Astrocyte of the cerebellum (primary cell): ENCODE data around the gene MN1.

Experiments used
- DNase-seq: peaks from one replicate; pipeline ENCODE4 v3.0.0-alpha.2; 2011; ENCODE audit warnings: low read depth
- H3K4me3 ChIP-seq: 2 replicates; pipeline ENCODE4 v1.5.1; 2011; ENCODE audit warnings: mild to moderate bottlenecking, low read depth, low read length, moderate library complexity
- in situ Hi-C: cut with HindIII; loops from 2 replicates; pipeline ENCODE4 v1.10.0; 2017; ENCODE audit warnings: low sequenced_read_pairs
- TF ChIP-seq, protein P1 (sequence below): IDR thresholded peaks from 2 replicates; pipeline ENCODE4 v1.5.1; 2012; ENCODE audit warnings: low read length, low read depth, moderate library complexity, mild to moderate bottlenecking; ENCODE audit errors: missing control alignments

Gene MN1

DNA sequence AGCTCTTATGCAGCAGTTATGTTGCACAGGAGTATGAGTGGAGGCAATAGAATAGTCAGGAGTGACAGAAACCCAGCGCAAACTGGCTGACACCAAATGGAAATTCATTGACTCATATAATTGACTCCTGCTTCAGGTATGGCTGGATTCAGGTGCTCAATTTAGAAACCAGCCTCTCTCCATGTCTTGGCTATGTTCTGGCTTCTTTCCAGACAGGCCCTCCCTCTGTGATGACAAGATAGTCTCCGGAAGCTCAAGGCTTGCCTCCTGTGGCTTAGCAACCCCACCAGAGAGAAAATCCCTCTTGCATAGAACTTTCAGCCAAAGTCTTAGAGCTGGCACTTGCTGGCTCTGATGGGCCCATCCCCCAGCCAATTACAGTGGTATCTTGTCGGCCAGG, 28.1 kb upstream of the MN1 start:
- no peak overlapping the region for H3K4me3 ChIP-seq
- TF ChIP-seq, protein P1, sequence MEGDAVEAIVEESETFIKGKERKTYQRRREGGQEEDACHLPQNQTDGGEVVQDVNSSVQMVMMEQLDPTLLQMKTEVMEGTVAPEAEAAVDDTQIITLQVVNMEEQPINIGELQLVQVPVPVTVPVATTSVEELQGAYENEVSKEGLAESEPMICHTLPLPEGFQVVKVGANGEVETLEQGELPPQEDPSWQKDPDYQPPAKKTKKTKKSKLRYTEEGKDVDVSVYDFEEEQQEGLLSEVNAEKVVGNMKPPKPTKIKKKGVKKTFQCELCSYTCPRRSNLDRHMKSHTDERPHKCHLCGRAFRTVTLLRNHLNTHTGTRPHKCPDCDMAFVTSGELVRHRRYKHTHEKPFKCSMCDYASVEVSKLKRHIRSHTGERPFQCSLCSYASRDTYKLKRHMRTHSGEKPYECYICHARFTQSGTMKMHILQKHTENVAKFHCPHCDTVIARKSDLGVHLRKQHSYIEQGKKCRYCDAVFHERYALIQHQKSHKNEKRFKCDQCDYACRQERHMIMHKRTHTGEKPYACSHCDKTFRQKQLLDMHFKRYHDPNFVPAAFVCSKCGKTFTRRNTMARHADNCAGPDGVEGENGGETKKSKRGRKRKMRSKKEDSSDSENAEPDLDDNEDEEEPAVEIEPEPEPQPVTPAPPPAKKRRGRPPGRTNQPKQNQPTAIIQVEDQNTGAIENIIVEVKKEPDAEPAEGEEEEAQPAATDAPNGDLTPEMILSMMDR = no peak
- in situ Hi-C loops = no loop called here
- DNase-seq = no peak

DNA sequence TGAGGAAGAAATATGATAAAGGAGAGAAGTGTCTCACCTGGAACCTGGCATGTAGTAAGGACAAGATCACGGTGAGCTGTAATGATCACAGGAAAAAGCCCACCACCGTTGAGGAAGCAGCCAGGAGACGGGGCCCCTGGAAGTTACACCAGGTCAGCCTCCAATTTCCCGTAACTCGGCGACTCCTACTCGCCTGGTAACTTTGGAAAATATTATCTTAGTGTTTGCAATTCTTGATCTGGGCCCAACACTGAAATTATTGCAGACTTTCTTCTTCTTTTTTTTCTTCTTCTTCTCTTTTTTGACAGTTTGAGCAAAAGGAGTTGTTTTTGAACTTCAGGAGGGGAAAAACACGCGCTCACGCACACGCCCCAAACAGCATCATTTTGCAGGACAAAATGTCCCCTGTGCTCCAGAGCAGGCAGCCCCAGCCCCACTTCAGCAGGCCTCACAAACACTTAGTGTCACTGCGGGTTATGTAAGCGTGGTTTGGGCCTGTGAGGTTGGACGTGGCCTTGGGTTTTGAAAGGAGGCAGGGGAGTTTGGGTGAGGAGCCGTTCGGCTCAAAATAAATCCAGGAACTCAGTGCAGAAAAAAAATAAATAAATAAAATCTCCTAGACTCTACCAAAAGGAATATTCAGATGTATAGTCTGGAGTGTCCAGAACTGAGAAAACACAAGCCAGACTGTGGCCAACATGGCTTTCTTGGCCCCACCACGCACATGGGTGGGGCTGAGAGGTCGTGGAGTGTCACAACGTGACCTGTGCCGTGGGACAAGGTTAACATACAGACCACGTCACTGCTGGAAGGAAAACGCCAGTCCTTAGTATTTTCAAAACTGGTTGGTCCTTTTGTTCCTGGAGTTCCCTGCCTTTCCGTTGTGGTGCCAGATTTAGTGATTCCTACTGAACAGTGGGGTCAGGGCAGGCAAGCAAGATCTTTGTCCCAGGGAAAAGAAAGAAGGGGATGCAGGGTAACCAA, 26.3 kb upstream of the MN1 start:
- no peak overlapping the region for H3K4me3 ChIP-seq
- DNase-seq = no peak
- in situ Hi-C loops = no loop called here
- TF ChIP-seq, protein P1 = no peak

DNA sequence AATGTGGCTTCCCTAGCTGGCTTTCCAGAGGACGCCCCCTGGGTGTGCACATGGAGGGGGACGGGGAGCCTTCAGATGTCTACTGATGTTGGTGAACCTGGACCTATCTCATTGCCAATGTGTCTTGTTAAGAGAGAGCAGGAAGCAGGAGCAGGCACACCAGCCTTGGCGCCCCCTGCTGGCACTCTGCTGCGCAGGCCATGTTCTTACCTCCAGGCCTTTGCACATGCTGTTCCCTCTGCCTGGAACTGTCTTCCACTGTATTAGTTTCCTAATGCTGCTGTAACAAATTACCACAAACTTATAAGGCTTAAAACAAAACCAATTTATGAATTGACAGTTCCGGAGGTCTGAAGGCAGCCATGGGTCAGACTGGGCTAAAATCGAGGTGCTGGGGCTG, 23.6 kb upstream of the MN1 start:
- no peak for DNase-seq
- in situ Hi-C loops = no loop called here
- TF ChIP-seq, protein P1 = peak; percentile 28
- H3K4me3 ChIP-seq = no peak overlapping the region

DNA sequence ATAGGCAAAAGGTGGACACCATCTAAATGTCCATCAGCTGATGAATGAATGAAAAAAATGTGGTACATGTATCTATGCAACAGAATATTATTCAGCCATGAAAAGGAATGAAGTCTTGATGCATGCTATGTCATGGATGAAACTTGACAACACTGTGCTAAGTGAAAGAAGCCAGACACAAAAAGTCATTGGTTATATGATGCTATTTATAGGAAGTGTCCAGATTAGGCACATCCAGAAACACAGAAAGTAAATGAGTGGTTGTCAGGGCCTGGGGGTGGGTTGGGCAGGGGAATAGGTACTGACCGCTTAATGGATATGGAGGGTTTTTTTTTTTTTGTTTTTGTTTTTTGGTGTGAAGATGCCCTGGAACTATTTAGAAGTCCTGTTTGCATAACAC, 21.7 kb upstream of the MN1 start:
- TF ChIP-seq, protein P1 = no peak
- no peak overlapping the region for H3K4me3 ChIP-seq
- no peak for DNase-seq
- in situ Hi-C loops = no loop called here

DNA sequence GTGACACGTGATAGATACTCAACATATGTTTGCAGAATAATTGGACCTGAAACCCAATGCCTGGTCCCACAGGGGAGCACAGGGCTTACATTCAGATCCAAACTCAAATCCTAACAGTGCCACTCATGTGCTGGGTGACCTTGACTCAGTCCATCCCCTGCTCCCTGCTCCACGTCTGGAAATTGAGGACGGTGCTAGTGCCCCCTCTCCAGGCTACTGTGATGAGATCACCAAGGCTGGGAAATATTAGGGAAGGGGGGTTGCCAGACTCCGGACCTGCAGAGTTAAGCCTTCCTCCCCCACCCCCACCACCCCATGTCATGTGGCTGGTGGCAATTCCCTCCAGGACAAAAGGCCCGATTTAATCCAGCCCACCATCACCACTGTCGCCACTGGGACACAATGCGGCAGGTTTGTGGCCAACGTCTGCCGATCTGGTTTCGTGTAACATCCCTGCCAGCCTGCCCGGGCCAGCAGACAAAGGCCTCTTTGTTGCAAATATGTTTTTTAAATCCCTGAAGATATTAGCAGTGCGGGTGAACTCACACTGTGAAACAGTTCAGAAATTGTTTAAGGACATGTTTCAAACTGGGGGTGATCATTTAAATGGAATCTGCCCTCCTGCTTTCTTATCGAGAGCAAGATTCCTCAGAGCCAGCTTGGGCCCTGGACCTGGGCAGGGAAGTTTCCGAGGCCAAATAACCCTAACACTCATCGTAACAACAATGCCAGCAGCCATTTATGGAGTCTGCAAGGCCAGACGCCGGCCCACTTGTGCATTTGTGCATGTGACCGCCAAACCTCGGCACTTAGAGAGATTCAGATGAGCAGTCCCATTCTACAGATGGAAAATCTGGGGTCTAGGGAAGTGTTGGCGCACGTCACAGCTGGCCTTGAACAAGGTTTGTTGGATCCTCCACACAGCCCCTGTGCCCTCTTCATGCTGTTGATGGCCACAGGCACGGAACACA, 19.6 kb upstream of the MN1 start:
- in situ Hi-C loops = no loop called here
- TF ChIP-seq, protein P1 = no peak
- no peak overlapping the region for H3K4me3 ChIP-seq

DNA sequence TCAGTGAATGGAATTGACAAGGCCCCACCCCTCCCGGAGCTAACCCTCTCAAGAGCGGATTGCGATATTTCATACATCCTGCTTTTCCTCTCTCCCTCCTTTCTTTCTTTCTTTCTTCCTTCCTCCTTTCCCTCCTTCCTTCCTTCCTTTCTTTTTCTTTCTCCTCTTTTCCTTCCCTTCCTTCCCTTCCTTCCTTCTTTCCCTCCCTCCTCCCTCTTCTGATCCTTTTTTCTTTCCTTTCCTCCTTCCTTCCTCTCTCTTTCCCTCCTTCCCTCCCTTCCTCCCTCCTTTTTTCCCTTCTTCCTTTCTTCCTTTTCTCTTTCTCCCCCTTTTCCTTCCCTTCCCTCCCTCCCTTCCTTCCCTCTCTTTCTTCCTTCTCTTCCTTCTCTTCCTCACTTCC, 15.0 kb upstream of the MN1 start:
- no peak overlapping the region for H3K4me3 ChIP-seq
- DNase-seq = no peak
- in situ Hi-C loops = no loop called here
- TF ChIP-seq, protein P1 = no peak

More for the DNA sequence above, 19.6 kb upstream of the MN1 start:
- DNase-seq = no peak
